Measurements from ENCODE around the gene HOXC10.

DNA sequence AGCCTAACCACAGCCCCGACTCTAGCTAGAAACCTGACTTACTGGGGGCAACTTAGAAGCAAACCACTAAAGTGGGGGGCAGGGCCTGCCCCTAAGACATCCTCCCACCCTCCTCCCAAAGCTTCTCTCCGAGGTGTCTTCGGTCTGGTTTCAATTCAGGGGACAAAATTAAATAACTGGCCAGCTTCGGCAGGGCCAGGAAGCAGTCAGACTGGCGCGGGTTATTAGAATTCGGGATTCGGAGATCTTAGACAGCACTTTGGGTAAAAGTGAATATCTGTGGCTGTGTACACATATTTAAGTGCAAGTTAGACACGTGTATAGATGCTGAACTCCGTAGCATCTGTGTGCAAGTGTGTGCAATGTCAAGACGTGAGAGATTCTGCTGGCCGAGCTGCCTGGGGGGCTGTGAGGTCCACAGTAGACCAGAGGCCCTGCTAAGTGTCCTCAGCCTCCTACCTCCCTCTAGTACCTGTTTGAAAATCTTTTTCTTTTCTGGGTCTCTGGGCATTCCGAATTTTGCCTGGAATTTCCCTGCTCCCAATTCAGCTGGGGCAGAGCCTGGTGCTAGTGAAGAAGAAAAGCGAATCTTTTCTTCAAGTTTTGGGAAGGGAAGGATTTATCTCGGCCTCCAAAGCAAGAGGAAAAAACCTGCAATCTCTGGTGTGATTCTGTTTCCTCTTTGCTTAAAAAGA is 4.0 kb upstream of the HOXC10 start:
- TF ChIP-seq, protein P1, sequence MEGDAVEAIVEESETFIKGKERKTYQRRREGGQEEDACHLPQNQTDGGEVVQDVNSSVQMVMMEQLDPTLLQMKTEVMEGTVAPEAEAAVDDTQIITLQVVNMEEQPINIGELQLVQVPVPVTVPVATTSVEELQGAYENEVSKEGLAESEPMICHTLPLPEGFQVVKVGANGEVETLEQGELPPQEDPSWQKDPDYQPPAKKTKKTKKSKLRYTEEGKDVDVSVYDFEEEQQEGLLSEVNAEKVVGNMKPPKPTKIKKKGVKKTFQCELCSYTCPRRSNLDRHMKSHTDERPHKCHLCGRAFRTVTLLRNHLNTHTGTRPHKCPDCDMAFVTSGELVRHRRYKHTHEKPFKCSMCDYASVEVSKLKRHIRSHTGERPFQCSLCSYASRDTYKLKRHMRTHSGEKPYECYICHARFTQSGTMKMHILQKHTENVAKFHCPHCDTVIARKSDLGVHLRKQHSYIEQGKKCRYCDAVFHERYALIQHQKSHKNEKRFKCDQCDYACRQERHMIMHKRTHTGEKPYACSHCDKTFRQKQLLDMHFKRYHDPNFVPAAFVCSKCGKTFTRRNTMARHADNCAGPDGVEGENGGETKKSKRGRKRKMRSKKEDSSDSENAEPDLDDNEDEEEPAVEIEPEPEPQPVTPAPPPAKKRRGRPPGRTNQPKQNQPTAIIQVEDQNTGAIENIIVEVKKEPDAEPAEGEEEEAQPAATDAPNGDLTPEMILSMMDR (IDR thresholded peaks at IDR 0.05) = no peak
- TF ChIP-seq POLR2AphosphoS5 (IDR thresholded peaks at IDR 0.05) = no peak
- TF ChIP-seq POLR2A (IDR thresholded peaks at IDR 0.05) = no peak

All from transverse colon (tissue), 4 donors.